Stimulated activated CD8-positive, alpha-beta memory T cell treated with anti-CD3 and anti-CD28 coated beads, Interleukin-15, amount 100 ng/mL, for 1 hour (primary cell): ENCODE measurements around the gene GNB1.

Experiments
- DNase-seq: peaks from one replicate; pipeline ENCODE4 v3.0.0-alpha.2; 2020; ENCODE audit warnings: low read depth

Gene GNB1

GRCh38 chr1:1825217-1825616, 65.7 kb downstream of the GNB1 start:
- DNase-seq = no peak

DNA sequence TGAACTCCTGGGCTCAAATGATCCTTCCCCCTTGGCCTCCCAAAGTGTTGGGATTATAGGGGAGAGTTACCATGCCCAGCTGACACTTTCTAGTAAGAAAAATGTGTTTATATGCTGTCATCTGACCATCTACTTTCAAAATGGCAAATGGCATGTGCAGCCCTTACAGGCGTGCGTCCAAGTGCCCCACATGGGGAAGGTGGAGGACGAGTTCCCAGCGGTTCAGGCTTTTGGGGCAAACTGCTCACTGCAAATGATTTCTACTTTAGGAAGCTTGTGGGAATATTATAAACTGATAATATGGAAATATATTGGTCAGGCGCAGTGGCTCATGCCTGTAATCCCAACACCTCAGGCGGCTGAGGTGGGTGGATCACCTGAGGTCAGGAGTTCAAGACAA, 71.1 kb downstream of the GNB1 start:
- DNase-seq = no peak

DNA sequence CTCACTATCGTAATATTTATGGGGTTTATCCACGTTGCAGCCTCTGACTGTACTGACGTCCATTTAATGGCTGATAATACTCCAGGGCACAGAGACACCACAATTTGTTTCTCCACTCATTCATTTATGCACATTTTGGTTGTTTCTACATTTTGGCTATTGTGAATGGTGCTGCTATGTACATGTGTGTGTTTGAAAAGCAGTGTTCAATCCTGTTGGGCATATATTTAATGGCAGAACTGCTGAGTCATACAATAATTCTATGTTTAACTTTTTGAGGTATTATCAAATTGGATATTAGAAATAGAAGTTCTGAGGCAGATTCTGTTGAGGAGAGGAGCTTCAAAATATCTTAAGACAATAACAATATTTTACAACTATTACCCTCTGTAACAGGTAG, 73.7 kb downstream of the GNB1 start:
- no peak for DNase-seq

- no peak for DNase-seq
Measured at GRCh38 chr1:1815606-1816281, 75.1 kb downstream of the GNB1 start.

DNA sequence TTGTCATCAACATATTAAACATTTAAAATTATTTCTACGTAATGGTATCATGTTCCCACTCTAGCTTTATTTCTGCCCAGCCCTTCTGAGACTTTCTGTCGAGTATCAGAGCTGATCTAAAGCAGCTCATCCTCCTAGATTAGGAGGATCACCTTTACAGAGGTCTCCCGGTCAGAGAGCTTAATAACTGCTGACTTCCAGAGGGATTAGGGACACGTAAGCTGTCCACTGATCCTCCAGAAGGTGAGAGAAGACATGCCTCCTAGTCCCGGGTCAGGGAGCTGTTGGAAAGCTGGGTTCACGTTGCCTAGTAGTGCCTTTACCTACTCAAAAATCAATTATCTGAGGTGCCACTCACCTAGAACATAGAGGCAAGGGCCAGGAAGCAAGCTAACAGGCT, 81.4 kb downstream of the GNB1 start:
- no peak for DNase-seq

DNA sequence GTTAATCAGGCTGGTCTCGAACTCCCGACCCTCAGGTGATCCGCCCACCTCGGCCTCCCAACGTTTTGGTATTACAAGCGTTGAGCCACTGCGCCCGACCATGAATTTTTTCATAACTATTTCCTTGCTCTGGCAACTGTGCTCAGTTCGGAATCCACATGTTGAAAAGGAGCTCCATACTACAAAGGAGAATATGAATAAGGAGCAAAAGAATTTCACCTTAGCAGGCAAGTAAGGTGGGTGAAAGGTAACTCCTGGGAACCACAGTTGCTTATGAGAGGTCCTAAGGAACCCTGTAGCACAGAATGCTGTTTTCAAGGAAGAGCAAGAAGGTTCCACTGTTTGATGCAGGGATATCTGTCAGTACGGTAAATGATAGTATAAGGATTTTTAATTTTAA, 82.7 kb downstream of the GNB1 start:
- no peak for DNase-seq

DNA sequence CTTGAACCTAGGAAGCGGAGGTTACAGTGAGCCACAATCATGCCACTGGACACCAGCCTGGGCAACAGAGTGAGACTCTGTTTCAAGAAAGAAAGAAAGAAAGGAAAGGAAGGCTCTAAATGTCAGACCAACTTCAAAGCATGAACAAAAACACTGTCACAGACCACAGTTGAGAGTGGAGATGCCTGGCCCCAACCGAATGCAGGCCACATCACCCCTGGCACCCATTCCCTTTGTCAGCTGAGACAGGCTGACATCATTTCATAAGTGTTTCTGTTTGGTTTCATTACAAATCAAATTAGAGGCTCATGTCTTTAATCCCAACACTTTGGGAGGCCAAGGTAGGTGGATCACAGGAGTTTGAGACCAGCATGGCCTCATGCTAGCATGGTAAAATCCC, 84.0 kb downstream of the GNB1 start:
- no peak for DNase-seq

GRCh38 chr1:1804301-1804700, 86.6 kb downstream of the GNB1 start:
- no peak for DNase-seq

DNA sequence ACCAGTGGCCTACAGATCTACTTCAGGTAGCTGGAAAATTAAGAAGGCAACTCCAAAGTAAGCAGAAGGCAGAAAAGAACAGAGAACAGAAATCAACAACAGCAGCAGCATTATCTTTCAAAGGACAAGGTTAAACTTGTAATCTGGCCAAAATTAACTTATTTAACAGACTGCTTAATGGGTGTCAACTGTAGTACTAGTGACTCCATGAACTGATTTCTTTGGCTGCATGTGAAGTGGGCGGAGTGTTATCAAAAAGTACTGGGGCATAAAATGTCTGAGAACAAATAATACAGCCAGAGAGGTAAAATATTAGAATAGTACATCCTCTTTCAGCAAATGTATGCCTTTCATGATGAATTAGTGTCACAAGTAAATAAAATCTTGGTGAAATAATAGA, 88.0 kb downstream of the GNB1 start:
- no peak for DNase-seq

- DNase-seq = no peak
Measured at GRCh38 chr1:1799716-1800115, 91.2 kb downstream of the GNB1 start.

GRCh38 chr1:1797731-1798341, 93.1 kb downstream of the GNB1 start:
- DNase-seq = no peak

- DNase-seq = no peak
Measured at GRCh38 chr1:1796466-1796865, 94.4 kb downstream of the GNB1 start.

- no peak for DNase-seq
Measured at GRCh38 chr1:1794999-1795398, 95.9 kb downstream of the GNB1 start.

DNA sequence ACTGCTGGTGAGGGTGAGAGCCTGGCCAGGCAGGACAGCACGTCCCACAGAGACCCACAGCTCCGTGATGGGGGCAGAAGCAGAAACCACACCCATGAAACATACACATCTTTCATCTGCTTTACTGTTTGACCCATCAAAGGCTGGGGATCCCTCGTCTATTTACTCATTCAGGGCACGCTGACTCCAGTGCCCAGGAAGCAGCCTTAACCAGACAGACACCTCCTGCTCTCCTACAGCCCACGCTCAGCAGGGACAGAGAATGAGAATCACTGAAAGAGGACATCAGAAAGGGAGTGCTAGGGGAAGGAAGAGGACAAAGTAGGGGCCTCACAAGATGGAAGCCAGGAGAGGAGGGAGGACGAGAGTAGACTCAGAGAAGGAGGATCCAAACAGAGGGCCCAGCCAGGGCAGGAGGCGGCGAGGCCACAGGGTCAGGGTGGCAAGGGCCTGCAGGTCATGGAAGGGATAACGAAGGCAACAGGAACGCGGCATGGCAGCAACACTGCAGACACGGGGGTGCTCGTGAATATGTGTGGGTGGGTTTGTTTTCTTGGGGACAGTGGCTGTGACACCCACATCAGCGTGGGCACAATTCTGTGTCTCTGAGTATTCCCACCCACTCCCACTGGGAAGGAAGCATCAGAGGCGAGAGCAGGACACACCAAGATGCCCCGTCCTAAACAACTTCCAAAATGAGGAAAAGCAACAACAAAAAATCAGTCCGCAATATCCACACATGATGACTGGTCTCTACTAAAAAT, 97.2 kb downstream of the GNB1 start:
- no peak for DNase-seq

DNA sequence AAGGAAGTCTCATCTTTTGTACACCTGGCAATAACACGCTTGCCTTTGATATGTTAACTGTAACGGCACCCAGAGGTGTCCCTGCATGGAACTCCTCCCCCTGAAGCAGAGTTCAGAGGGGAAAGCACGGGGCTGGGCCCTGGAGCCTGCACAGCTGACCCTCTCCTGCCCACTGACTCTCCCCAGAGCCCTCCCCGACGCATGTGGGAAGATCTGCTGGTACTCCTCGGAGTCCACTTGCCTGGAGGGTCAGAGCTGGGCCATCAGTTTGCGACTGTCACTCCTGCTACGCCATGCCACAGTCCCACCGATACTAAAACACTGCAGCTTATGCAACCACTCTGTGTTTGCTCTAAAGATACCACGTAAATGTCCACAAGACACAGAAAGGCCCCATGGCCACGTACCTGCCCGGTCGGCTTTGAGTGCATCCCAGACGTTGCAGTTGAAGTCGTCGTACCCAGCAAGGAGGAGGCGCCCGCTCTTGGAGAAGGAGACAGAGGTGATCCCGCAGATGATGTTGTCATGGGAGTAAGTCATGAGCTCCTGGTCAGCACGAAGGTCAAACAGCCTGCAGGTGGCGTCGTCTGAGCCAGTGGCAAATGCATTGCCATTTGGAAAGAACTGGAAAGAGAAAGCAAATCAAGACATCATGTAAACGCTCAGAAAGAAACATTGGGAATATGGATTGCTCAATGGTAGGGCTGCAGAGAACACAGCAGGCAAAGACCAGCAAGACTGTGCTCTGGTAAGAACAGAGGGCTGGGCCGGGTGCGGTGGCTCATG, 102.0 kb downstream of the GNB1 start:
- no peak for DNase-seq

- no peak for DNase-seq
Measured at GRCh38 chr1:1788136-1788535, 102.8 kb downstream of the GNB1 start.

- DNase-seq = no peak
Measured at GRCh38 chr1:1786836-1787605, 103.9 kb downstream of the GNB1 start.

- no peak for DNase-seq
Measured at GRCh38 chr1:1785666-1786065, 105.2 kb downstream of the GNB1 start.

DNA sequence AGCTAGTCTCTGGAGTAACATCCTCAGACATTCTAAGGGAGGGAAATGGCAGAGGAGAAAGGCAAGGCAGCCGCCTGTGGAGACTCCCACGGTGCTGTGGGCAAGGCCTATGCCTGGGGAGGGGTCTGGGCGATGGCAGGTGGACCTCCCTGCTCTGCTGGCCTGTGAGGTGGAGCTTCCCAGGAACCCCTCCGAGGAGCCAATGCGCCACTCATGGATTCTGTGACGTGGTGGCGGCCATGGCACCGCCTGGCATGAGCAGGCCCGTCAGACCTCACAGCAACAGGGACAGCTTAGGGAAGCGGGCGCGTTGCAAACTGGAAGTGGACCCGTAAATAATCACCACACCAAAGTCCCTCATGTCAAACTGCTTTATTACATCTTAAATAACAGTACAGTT, 106.0 kb downstream of the GNB1 start:
- no peak for DNase-seq

- no peak for DNase-seq
Measured at GRCh38 chr1:1783320-1783719, 107.6 kb downstream of the GNB1 start.

GRCh38 chr1:1782399-1783221, 108.3 kb downstream of the GNB1 start:
- DNase-seq = peak; percentile 11
